Hepatocyte (in vitro differentiated cells): ENCODE results near the gene CCDC148. TPM values are rescaled to one million over a fixed set of nuclear protein-coding genes. Genes with fewer than 3 reads are reported as not detected.

Experiments used
- DNase-seq: peaks from one replicate; pipeline ENCODE4 v3.0.0-alpha.2; 2016; ENCODE audit warnings: low spot score
- H2AFZ ChIP-seq: fragments of 200-600 bp; sonication (generic); 2 replicates; pipeline ENCODE4 v1.6.0; 2016; ENCODE audit warnings: antibody characterized with exemption, mild to moderate bottlenecking
- H3K27ac ChIP-seq: fragments of 200-600 bp; sonication (generic); 2 replicates; pipeline ENCODE4 v1.5.1; 2016; ENCODE audit warnings: mild to moderate bottlenecking
- H3K27me3 ChIP-seq: fragments of 200-600 bp; sonication (generic); 2 replicates; pipeline ENCODE4 v1.6.1; 2016
- H3K36me3 ChIP-seq: fragments of 200-600 bp; sonication (generic); replicated peaks from 2 replicates; pipeline ENCODE4 v1.5.1; 2016; ENCODE audit warnings: low read depth; ENCODE audit not compliant: insufficient read depth
- H3K4me1 ChIP-seq: fragments of 200-600 bp; sonication (generic); 2 replicates; pipeline ENCODE4 v1.5.1; 2016; ENCODE audit warnings: mild to moderate bottlenecking, moderate library complexity; ENCODE audit not compliant: insufficient read depth
- H3K4me2 ChIP-seq: fragments of 200-600 bp; sonication (generic); 2 replicates; pipeline ENCODE4 v1.6.0; 2016
- H3K4me3 ChIP-seq: fragments of 200-600 bp; sonication (generic); 2 replicates; pipeline ENCODE4 v1.5.1; 2016; ENCODE audit warnings: mild to moderate bottlenecking
- H3K79me2 ChIP-seq: fragments of 200-600 bp; sonication (generic); 2 replicates; pipeline ENCODE4 v1.6.0; 2017; ENCODE audit warnings: mild to moderate bottlenecking
- H3K9me2 ChIP-seq: fragments of 200-600 bp; sonication (generic); replicated peaks from 2 replicates; pipeline ENCODE4 v1.6.0; 2017; ENCODE audit warnings: mild to moderate bottlenecking; ENCODE audit not compliant: insufficient read depth
- H3K9me3 ChIP-seq: fragments of 200-600 bp; sonication (generic); 2 replicates; pipeline ENCODE4 v1.5.1; 2016; ENCODE audit warnings: low read depth, mild to moderate bottlenecking
- H4K20me1 ChIP-seq: fragments of 200-600 bp; sonication (generic); 2 replicates; pipeline ENCODE4 v1.6.0; 2016; ENCODE audit warnings: mild to moderate bottlenecking; ENCODE audit not compliant: insufficient read depth, poor library complexity, severe bottlenecking
- CTCF ChIP-seq: fragments of 200-600 bp; sonication (generic); IDR thresholded peaks from 2 replicates; pipeline ENCODE4 v1.5.1; 2016; ENCODE audit warnings: antibody characterized with exemption, mild to moderate bottlenecking; ENCODE audit not compliant: poor library complexity
- EZH2 ChIP-seq: fragments of 200-600 bp; sonication (generic); IDR thresholded peaks from 2 replicates; pipeline ENCODE4 v1.6.1; 2016; ENCODE audit warnings: antibody characterized with exemption, mild to moderate bottlenecking, borderline replicate concordance
- EZH2phosphoT487 ChIP-seq: fragments of 200-600 bp; sonication (generic); IDR thresholded peaks from one replicate; pipeline ENCODE4 v1.6.1; 2018; ENCODE audit warnings: antibody characterized with exemption, mild to moderate bottlenecking, low read depth, moderate library complexity; ENCODE audit not compliant: unreplicated experiment, severe bottlenecking
- WGBS: methylation state at CpG from one replicate; pipeline ENCODE4 v1.1.6; 2016; ENCODE audit warnings: low lambda C conversion rate; ENCODE audit errors: missing lambda C conversion rate; 5-methylcytosine and 5-hydroxymethylcytosine counted together
- polyA plus RNA-seq: library from polyadenylated mRNA; unstranded; fragments of >200 nt; fragmentation: Nextera tagmentation; extraction: Ambion mirVana; gene quantifications from 2 replicates; pipeline ENCODE4 v1.2.1, GENCODE V29; 2016
- total RNA-seq: library from RNA; depleted of rRNA; stranded (reverse); fragments of >200 nt; gene quantifications from 2 replicates; pipeline ENCODE4 v1.2.3, GENCODE V29; 2014

Gene CCDC148
- total and polyA plus RNA-seq, 2 experiments from 2014 or later = 0.62 to 2.2 TPM

- whole genome bisulfite sequencing = 55% methylated on average over 1 of the region's 1 CpG
- H3K4me3 ChIP-seq = no peak overlapping the region
- H3K27ac ChIP-seq = no peak overlapping the region
- no peaks in the 10 kb centered on the region for H3K36me3 ChIP-seq
- H4K20me1 ChIP-seq = no peaks in the 10 kb centered on the region
- TF ChIP-seq EZH2phosphoT487 (no peak), CTCF (no peak), EZH2 (no peak)
- H3K27me3 ChIP-seq = no peaks in the 10 kb centered on the region
- H3K4me2 ChIP-seq = no peak overlapping the region
- no peaks in the 10 kb centered on the region for H3K9me2 ChIP-seq
- H3K4me1 ChIP-seq = no peaks in the 10 kb centered on the region
- H3K9me3 ChIP-seq = no peaks in the 10 kb centered on the region
- H3K79me2 ChIP-seq = no peaks in the 10 kb centered on the region
- H2AFZ ChIP-seq = no peak overlapping the region
- no peak for DNase-seq
Measured at GRCh38 chr2:158403237-158403636, 53.3 kb downstream of the CCDC148 start.

GRCh38 chr2:158402665-158403064, 53.9 kb downstream of the CCDC148 start:
- 74% methylated on average over 2 of the region's 2 CpGs for WGBS
- Histone ChIP-seq H2AFZ (no peak overlapping the region), H3K4me1 (no peaks in the 10 kb centered on the region), H3K36me3 (no peaks in the 10 kb centered on the region), H3K4me2 (no peak overlapping the region), H4K20me1 (no peaks in the 10 kb centered on the region), H3K4me3 (no peak overlapping the region), H3K79me2 (no peaks in the 10 kb centered on the region), H3K9me3 (no peaks in the 10 kb centered on the region), H3K27me3 (no peaks in the 10 kb centered on the region), H3K27ac (no peak overlapping the region), H3K9me2 (no peaks in the 10 kb centered on the region)
- TF ChIP-seq CTCF (no peak), EZH2 (no peak), EZH2phosphoT487 (no peak)
- no peak for DNase-seq

GRCh38 chr2:158395166-158395565, 61.4 kb downstream of the CCDC148 start:
- no peaks in the 10 kb centered on the region for H3K4me1 ChIP-seq
- no peaks in the 10 kb centered on the region for H3K9me3 ChIP-seq
- TF ChIP-seq EZH2phosphoT487 (no peak), EZH2 (no peak), CTCF (no peak)
- peak overlapping the region; percentile 25 for H3K27ac ChIP-seq
- no peaks in the 10 kb centered on the region for H4K20me1 ChIP-seq
- no peak overlapping the region for H3K4me2 ChIP-seq
- H3K4me3 ChIP-seq = no peak overlapping the region
- H3K36me3 ChIP-seq = no peaks in the 10 kb centered on the region
- H3K79me2 ChIP-seq = no peaks in the 10 kb centered on the region
- no peaks in the 10 kb centered on the region for H3K9me2 ChIP-seq
- 75% methylated on average over 1 of the region's 1 CpG for WGBS
- no peaks in the 10 kb centered on the region for H3K27me3 ChIP-seq
- no peak overlapping the region for H2AFZ ChIP-seq
- peak; percentile 15 for DNase-seq

GRCh38 chr2:158394453-158394852, 62.1 kb downstream of the CCDC148 start:
- Histone ChIP-seq H3K4me3 (no peak overlapping the region), H3K79me2 (no peaks in the 10 kb centered on the region), H3K4me1 (no peaks in the 10 kb centered on the region), H3K9me3 (no peaks in the 10 kb centered on the region), H3K36me3 (no peaks in the 10 kb centered on the region), H3K4me2 (no peak overlapping the region), H4K20me1 (no peaks in the 10 kb centered on the region), H3K27me3 (no peaks in the 10 kb centered on the region), H3K27ac (peak overlapping the region; percentile 5), H2AFZ (no peak overlapping the region), H3K9me2 (no peaks in the 10 kb centered on the region)
- 38% methylated on average over 1 of the region's 1 CpG for WGBS
- TF ChIP-seq EZH2phosphoT487 = no peak
- no peak for TF ChIP-seq EZH2
- TF ChIP-seq CTCF = no peak
- peak; percentile 15 for DNase-seq
